GM18505 (cell line): ENCODE measurements around the gene TMPRSS15.

Experiments used
- ATAC-seq: cut with Tn5 transposase; IDR thresholded peaks from one replicate; pipeline ENCODE4 v1.9.1; 2021; ENCODE audit not compliant: unreplicated experiment
- POLR2A ChIP-seq: IDR thresholded peaks from 4 replicates; pipeline ENCODE4 v1.6.1; 2011; ENCODE audit warnings: borderline replicate concordance; ENCODE audit not compliant: insufficient read depth, insufficient read length; ENCODE audit errors: extremely low read depth

The TMPRSS15 gene

DNA sequence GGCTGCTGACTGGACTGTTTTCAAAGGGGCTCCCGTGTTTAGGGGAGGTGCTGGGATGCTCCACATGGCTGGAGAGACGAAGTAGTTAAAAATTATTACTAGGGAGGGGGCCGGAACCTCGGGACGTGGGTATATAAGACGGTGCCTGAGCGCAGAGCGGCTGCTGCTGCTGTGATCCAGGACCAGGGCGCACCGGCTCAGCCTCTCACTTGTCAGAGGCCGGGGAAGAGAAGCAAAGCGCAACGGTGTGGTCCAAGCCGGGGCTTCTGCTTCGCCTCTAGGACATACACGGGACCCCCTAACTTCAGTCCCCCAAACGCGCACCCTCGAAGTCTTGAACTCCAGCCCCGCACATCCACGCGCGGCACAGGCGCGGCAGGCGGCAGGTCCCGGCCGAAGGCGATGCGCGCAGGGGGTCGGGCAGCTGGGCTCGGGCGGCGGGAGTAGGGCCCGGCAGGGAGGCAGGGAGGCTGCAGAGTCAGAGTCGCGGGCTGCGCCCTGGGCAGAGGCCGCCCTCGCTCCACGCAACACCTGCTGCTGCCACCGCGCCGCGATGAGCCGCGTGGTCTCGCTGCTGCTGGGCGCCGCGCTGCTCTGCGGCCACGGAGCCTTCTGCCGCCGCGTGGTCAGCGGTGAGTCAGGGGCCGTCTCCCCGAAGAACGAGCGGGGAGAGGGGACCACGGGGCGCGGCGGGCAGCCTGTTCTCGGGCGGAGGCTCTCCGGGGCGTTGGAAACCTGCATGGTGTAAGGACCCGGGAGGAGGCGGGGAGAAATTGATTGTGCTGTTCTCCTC, 158.7 kb downstream of the TMPRSS15 start, which contains the start of gene CHODL:
Gene CHODL, plus strand, starts transcription at position 163 of the 793 bp plus-strand sequence. Its CDS starts 391 bp downstream, at position 554.
- ATAC-seq = no peak
- TF ChIP-seq POLR2A = no peak

- no peak for TF ChIP-seq POLR2A
- ATAC-seq = no peak
Measured at GRCh38 chr21:18235545-18235944, 168.0 kb downstream of the TMPRSS15 start.

GRCh38 chr21:18228060-18228739, 175.4 kb downstream of the TMPRSS15 start:
- no peak for TF ChIP-seq POLR2A

DNA sequence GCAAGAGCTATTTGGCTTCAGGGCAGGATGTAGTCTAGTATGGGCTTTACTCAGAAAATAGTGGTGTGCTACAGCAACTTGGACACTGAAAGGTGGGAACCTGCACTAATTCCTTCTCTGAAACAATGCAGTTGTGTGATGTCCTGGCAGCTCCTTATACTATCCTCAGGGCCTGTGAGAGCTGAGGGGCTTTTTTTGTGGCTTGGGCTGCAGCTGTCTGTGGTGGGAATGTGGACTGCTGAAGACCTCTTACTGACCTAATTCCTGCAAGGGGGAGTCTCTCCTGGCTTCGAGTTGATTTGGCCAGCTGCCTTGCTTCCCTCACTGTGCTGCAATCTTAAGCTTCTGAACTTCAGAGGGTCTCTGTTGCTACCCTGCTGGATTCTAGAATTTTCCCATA, 181.2 kb downstream of the TMPRSS15 start:
- ATAC-seq = no peak
- no peak for TF ChIP-seq POLR2A

More at GRCh38 chr21:18228060-18228739, 175.4 kb downstream of the TMPRSS15 start:
- ATAC-seq = no peak

GRCh38 chr21:18220498-18220897, 183.1 kb downstream of the TMPRSS15 start:
- ATAC-seq = no peak
- no peak for TF ChIP-seq POLR2A
